H1 (cell line): ENCODE data around the gene ERC1.

Experiments
- RNF2 ChIP-seq: fragments of 200-900, 300-1000 bp; sonication (generic); IDR thresholded peaks from 2 replicates; pipeline ENCODE4 v1.7.1; 2016; ENCODE audit warnings: borderline replicate concordance, low read depth, mild to moderate bottlenecking, antibody characterized with exemption, low read length; ENCODE audit not compliant: poor library complexity, severe bottlenecking; ENCODE audit errors: missing control alignments
- TF ChIP-seq, protein P1 (sequence below), 3 experiments: IDR thresholded peaks; 1 replicate in 2 of 3; 2 replicates in 1 of 3; pipeline versions ENCODE4 v1.5.1 to v1.6.1; 2011; ENCODE audit warnings: low read length in 3 of 3, mild to moderate bottlenecking in 3 of 3, inconsistent platforms in 2 of 3, low read depth in 1 of 3, moderate library complexity in 1 of 3; ENCODE audit not compliant: insufficient read depth in 1 of 3; ENCODE audit errors: control extremely low read depth in 1 of 3

DNA sequence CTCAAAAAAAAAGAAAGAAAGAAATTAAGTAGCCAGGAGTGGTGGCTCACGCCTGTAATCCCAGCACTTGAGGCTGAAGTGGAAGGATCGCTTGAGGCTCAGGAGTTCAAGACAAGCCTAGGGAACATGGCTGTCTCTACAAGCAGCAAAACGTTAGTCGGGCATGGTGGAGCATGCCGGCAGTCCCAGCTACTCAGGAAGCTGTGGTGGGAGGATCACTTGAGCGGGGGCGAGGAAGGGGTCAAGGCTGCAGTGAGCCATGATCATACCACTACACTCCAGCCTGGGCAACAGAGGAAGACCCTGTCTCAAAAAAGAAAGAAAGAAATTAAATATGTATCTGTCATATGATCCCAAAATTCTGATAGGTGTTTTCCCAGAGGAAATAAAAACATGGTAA lies 46.8 kb upstream of the ERC1 start:
- TF ChIP-seq RNF2, result no peak
- TF ChIP-seq, protein P1, sequence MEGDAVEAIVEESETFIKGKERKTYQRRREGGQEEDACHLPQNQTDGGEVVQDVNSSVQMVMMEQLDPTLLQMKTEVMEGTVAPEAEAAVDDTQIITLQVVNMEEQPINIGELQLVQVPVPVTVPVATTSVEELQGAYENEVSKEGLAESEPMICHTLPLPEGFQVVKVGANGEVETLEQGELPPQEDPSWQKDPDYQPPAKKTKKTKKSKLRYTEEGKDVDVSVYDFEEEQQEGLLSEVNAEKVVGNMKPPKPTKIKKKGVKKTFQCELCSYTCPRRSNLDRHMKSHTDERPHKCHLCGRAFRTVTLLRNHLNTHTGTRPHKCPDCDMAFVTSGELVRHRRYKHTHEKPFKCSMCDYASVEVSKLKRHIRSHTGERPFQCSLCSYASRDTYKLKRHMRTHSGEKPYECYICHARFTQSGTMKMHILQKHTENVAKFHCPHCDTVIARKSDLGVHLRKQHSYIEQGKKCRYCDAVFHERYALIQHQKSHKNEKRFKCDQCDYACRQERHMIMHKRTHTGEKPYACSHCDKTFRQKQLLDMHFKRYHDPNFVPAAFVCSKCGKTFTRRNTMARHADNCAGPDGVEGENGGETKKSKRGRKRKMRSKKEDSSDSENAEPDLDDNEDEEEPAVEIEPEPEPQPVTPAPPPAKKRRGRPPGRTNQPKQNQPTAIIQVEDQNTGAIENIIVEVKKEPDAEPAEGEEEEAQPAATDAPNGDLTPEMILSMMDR (IDR thresholded peaks at IDR 0.05; ENCODE audit: control extremely low read depth in 1 of 3, insufficient read depth in 1 of 3, low read depth in 1 of 3, low read length in 3 of 3), result no peak
